Peyer's patch (tissue), 4 donors: Measurements from ENCODE around the gene TCF12. TPM values are rescaled to one million over a fixed set of nuclear protein-coding genes. Genes with fewer than 3 reads are reported as not detected.
"Not testable (repeated sequence)": the region's sequence is repeated elsewhere in the genome, so short reads cannot be mapped to it uniquely, and the experiment has no call there.

Experiments used
- DNase-seq, 3 donors: peaks; one replicate each; pipeline ENCODE4 v3.0.0-alpha.2; 2017 to 2019
- H3K27ac ChIP-seq, 4 donors: fragments of 200-600 bp; sonication (generic); one replicate each; pipeline ENCODE4 v1.5.1; 2016 to 2019
- H3K27me3 ChIP-seq, 2 donors: fragments of 200-600 bp; sonication (generic); one replicate each; pipeline ENCODE4 v1.5.1; 2019
- H3K36me3 ChIP-seq, 3 donors: fragments of 200-600 bp; sonication (generic); one replicate each; pipeline ENCODE4 v1.5.1; 2016 to 2019
- H3K4me1 ChIP-seq, 4 donors: fragments of 200-600 bp; sonication (generic); one replicate each; pipeline ENCODE4 v1.5.1; 2016 to 2019
- H3K4me3 ChIP-seq, 4 donors: fragments of 200-600 bp; sonication (generic); 1 replicate in 3 of 4; 2 replicates in 1 of 4; pipeline ENCODE4 v1.5.1; 2016 to 2019; ENCODE audit warnings: mild to moderate bottlenecking in 1 of 4
- H3K9me3 ChIP-seq, 4 donors: fragments of 200-600 bp; sonication (generic); one replicate each; pipeline ENCODE4 v1.5.1; 2016 to 2019; ENCODE audit warnings: mild to moderate bottlenecking in 1 of 4
- CTCF ChIP-seq, 6 experiments: fragments of 450-650 bp in 4 of 6; fragments of 200-600 bp in 2 of 6; sonication (generic) in 1 of 6; IDR thresholded peaks; one replicate each; pipeline ENCODE4 v1.5.1; 2017 to 2019; ENCODE audit warnings: antibody characterized with exemption in 6 of 6, mild to moderate bottlenecking in 3 of 6, moderate library complexity in 1 of 6
- POLR2A ChIP-seq, 2 donors: fragments of 450-650 bp; IDR thresholded peaks; one replicate each; pipeline ENCODE4 v1.5.1; 2017; ENCODE audit warnings: antibody characterized with exemption in 2 of 2, mild to moderate bottlenecking in 2 of 2, moderate library complexity in 2 of 2
- total RNA-seq, 4 donors: library from RNA; depleted of rRNA; stranded (reverse); fragments of >200 nt; gene quantifications; one replicate each; pipeline ENCODE4 v1.1.0, GENCODE V29; 2016

Gene TCF12
- total RNA-seq, 4 donors from 2014 or later: 98.4 to 815 (median 215) TPM

- no peak overlapping the region for H3K27ac ChIP-seq
- TF ChIP-seq CTCF (IDR thresholded peaks at IDR 0.05): no peak
- no peak for TF ChIP-seq POLR2A (IDR thresholded peaks at IDR 0.05)
- DNase-seq: no peak
- H3K4me3 ChIP-seq: no peak overlapping the region
- no peaks in the 10 kb centered on the region for H3K4me1 ChIP-seq
- H3K27me3 ChIP-seq: no peaks in the 10 kb centered on the region
- peaks cover 0 to 15% (median 0%) of the 10 kb centered on the region in 3 donors for H3K36me3 ChIP-seq
- H3K9me3 ChIP-seq: no peaks in the 10 kb centered on the region
Observed at GRCh38 chr15:57094321-57095257, 176.1 kb downstream of the TCF12 start.

GRCh38 chr15:57095896-57096295 lies 177.5 kb downstream of the TCF12 start:
- Histone ChIP-seq H3K4me3 (no peak overlapping the region), H3K36me3 (peaks cover 0 to 15% (median 0%) of the 10 kb centered on the region in 3 donors)
- no peak for DNase-seq

GRCh38 chr15:57097246-57097645 lies 178.8 kb downstream of the TCF12 start:
- no peak overlapping the region for H3K27ac ChIP-seq
- H3K36me3 ChIP-seq: peaks cover 0 to 15% (median 0%) of the 10 kb centered on the region in 3 donors
- no peaks in the 10 kb centered on the region for H3K27me3 ChIP-seq
- no peaks in the 10 kb centered on the region for H3K9me3 ChIP-seq
- TF ChIP-seq CTCF (IDR thresholded peaks at IDR 0.05): no peak
- no peak for TF ChIP-seq POLR2A (IDR thresholded peaks at IDR 0.05)
- H3K4me1 ChIP-seq: no peaks in the 10 kb centered on the region
- H3K4me3 ChIP-seq: no peak overlapping the region
- no peak for DNase-seq

More at GRCh38 chr15:57095896-57096295, 177.5 kb downstream of the TCF12 start:
- TF ChIP-seq POLR2A (IDR thresholded peaks at IDR 0.05) (no peak), CTCF (IDR thresholded peaks at IDR 0.05) (no peak)
- Histone ChIP-seq H3K9me3 (no peaks in the 10 kb centered on the region), H3K4me1 (no peaks in the 10 kb centered on the region), H3K27ac (no peak overlapping the region), H3K27me3 (no peaks in the 10 kb centered on the region)

- not testable (repeated sequence) for H3K27me3 ChIP-seq, H3K4me3 ChIP-seq, H3K36me3 ChIP-seq, H3K27ac ChIP-seq, DNase-seq, H3K9me3 ChIP-seq, H3K4me1 ChIP-seq
Observed at GRCh38 chr15:57097919-57098543, 179.6 kb downstream of the TCF12 start.

- Histone ChIP-seq H3K36me3 (peaks cover 0 to 1% (median 0%) of the 10 kb centered on the region in 3 donors), H3K9me3 (no peaks in the 10 kb centered on the region), H3K27me3 (no peaks in the 10 kb centered on the region), H3K4me3 (no peak overlapping the region), H3K27ac (no peak overlapping the region), H3K4me1 (no peaks in the 10 kb centered on the region)
- TF ChIP-seq POLR2A (IDR thresholded peaks at IDR 0.05): no peak
- no peak for TF ChIP-seq CTCF (IDR thresholded peaks at IDR 0.05)
- DNase-seq: no peak
Observed at GRCh38 chr15:57098896-57099295, 180.5 kb downstream of the TCF12 start.

- H3K36me3 ChIP-seq: no peaks in the 10 kb centered on the region
- no peaks in the 10 kb centered on the region for H3K4me1 ChIP-seq
- H3K9me3 ChIP-seq: no peaks in the 10 kb centered on the region
- no peak overlapping the region for H3K27ac ChIP-seq
- no peak overlapping the region for H3K4me3 ChIP-seq
- TF ChIP-seq POLR2A (IDR thresholded peaks at IDR 0.05): no peak
- TF ChIP-seq CTCF (IDR thresholded peaks at IDR 0.05): no peak
- DNase-seq: no peak
- no peaks in the 10 kb centered on the region for H3K27me3 ChIP-seq
Observed at GRCh38 chr15:57100136-57100539, 181.7 kb downstream of the TCF12 start.
